GM18498 (cell line): ENCODE results near the gene EXT2.

Experiments
- ATAC-seq: cut with Tn5 transposase; IDR thresholded peaks from one replicate; pipeline ENCODE4 v1.9.1; 2021; ENCODE audit warnings: mild to moderate bottlenecking, moderate library complexity; ENCODE audit not compliant: unreplicated experiment

The EXT2 gene

DNA sequence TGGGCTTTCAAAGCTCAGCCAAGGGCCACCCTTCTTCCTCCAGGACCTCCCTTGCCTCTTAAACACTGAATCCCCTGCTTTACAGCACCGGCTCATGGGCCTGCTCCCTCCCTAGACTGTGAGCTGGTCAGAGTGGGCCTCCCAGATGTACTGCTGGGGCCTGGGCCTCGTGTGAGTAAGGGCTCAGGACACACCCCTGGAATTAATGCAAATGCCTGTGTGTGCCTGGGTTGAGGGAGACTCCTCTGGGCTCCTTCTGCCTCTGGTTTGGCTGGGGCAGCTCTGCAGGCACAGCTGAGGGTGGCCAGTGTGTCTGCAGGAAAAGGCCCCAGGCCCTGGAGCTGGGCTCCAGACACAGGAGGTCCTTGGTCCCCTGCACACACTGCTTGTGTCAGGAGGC, 190.3 kb downstream of the EXT2 start:
- ATAC-seq = peak; percentile 21

DNA sequence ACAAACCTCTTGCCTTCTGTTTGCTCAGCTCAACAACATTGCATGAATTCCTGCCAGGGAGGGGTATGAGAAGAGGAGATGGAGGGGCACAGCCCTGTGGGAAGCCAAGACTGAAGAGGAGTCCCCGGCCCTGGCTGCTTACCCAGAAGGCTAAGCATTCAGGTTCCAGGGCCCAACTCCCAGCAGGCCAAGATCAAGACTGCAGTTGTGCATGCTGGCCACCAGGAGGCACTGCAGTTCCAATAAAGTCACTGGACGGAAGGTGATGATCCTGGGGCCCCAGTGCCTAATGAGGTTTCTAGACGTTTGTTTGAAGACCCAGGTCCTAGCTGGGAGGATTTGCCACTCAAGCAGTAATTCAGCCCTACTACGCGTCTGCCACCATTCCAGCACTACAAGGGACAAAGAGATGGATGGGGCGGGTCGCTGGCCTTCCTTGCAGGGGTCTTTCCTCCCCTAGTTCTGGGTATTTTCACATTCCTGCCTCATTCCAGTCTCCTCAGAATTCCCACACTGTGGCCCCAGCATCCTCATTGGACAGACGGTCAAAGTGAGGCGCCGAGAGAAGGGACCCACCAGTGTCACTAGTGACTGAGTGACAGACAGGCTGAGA, 190.9 kb downstream of the EXT2 start:
- peak; percentile 72 for ATAC-seq

DNA sequence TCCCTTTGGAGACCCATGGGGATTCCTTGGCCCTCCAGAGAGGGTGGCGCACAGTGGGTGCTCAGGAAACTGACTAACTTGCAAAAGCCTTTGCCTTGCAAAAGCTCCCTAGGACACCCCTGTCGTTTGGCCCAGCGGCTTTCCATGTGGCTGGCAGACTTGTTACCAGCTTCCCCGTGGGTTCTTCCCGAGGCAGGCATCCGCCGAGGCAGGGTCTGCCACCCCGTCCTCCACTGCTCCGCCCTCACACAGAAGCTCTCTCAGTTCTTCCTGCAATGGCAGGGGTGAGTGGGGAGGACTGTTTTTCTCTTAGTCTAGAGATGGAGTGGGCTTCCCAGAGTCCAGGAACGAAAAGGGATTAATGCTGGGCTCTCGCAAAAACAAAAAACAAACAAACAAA, 191.4 kb downstream of the EXT2 start:
- ATAC-seq = no peak

DNA sequence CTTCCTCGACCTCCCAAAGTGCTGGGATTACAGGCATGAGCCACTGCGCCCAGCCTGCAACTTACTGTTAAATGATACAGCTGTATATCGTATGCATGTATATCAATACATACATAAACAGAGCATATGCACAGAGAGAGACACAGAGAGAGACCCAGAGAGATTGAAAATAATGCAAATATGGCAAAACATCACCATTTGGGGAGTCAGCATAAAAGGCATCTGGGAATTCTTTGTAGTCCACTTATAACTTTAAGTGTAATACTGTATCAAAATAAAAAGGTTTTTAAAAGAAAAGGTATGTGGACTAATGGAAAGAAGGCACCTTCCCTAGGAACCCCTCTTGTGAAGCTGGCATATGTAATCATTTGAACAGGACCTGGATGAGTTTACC, 192.7 kb downstream of the EXT2 start:
- no peak for ATAC-seq

DNA sequence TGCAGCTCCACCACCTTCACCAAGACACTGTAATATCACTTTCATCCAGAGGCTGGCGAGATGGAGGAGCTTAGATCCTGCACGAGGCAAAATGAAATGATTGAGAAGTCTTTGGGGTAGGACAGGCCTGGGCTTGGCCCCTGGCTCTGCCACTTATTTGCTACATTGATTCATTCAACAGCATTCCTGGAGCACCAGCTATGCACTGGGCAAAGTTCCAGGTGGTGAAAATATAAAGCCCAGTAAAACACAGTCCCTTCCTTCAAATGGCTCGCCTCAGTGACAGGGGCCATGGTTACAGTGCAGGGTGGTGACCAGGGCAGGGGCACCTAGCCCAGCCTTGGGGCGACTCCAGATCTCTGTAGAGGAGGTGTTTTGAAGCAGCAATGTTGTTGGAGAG, 194.7 kb downstream of the EXT2 start:
- no peak for ATAC-seq
